ENCODE results near the gene PCDH17. TPM values are rescaled to one million over a fixed set of nuclear protein-coding genes. Genes with fewer than 3 reads are reported as not detected.

Gene PCDH17
- polyA plus RNA-seq, 2 of the 4 experiments (the other 2 are of a cell fraction), result 0.01 to 0.27 TPM

GRCh38 chr13:57726981-57727380 is 95.4 kb downstream of the PCDH17 start:
- Histone ChIP-seq H3K4me1 (no peaks in the 10 kb centered on the region), H3K4me2 (no peak overlapping the region), H3K27ac (no peak overlapping the region), H3K4me3 (no peak overlapping the region), H3K9me3 (no peaks in the 10 kb centered on the region)
- ChIA-PET CTCF (no interaction called here), POLR2A (no interaction called here)
- WGBS (ENCODE audit: missing lambda C conversion rate), result 0% methylated on average over 1 of the region's 1 CpG
- no peak for DNase-seq (ENCODE audit: low read depth in 1 of 2, low spot score in 1 of 2)
- FAIRE-seq, result no peak
- TF ChIP-seq POLR2AphosphoS2 (conservative IDR thresholded peaks at IDR 0.05; ENCODE audit: low read length) (no peak), ATOH8 (CRISPR knock-in tag; IDR thresholded peaks at IDR 0.05; ENCODE audit: low read depth) (no peak), RFX5 (IDR thresholded peaks at IDR 0.05) (no peak), SMC3 (IDR thresholded peaks at IDR 0.05) (no peak), HOXB5 (CRISPR knock-in tag; IDR thresholded peaks at IDR 0.05) (no peak), POLR2A (IDR thresholded peaks at IDR 0.05; ENCODE audit: low read length) (no peak), NR3C1 (IDR thresholded peaks at IDR 0.05) (no peak)
- TF ChIP-seq, protein P1, sequence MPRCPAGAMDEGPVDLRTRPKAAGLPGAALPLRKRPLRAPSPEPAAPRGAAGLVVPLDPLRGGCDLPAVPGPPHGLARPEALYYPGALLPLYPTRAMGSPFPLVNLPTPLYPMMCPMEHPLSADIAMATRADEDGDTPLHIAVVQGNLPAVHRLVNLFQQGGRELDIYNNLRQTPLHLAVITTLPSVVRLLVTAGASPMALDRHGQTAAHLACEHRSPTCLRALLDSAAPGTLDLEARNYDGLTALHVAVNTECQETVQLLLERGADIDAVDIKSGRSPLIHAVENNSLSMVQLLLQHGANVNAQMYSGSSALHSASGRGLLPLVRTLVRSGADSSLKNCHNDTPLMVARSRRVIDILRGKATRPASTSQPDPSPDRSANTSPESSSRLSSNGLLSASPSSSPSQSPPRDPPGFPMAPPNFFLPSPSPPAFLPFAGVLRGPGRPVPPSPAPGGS (IDR thresholded peaks at IDR 0.05), result no peak
- TF ChIP-seq, protein P2, sequence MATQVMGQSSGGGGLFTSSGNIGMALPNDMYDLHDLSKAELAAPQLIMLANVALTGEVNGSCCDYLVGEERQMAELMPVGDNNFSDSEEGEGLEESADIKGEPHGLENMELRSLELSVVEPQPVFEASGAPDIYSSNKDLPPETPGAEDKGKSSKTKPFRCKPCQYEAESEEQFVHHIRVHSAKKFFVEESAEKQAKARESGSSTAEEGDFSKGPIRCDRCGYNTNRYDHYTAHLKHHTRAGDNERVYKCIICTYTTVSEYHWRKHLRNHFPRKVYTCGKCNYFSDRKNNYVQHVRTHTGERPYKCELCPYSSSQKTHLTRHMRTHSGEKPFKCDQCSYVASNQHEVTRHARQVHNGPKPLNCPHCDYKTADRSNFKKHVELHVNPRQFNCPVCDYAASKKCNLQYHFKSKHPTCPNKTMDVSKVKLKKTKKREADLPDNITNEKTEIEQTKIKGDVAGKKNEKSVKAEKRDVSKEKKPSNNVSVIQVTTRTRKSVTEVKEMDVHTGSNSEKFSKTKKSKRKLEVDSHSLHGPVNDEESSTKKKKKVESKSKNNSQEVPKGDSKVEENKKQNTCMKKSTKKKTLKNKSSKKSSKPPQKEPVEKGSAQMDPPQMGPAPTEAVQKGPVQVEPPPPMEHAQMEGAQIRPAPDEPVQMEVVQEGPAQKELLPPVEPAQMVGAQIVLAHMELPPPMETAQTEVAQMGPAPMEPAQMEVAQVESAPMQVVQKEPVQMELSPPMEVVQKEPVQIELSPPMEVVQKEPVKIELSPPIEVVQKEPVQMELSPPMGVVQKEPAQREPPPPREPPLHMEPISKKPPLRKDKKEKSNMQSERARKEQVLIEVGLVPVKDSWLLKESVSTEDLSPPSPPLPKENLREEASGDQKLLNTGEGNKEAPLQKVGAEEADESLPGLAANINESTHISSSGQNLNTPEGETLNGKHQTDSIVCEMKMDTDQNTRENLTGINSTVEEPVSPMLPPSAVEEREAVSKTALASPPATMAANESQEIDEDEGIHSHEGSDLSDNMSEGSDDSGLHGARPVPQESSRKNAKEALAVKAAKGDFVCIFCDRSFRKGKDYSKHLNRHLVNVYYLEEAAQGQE (IDR thresholded peaks at IDR 0.05), result no peak
- ATAC-seq, result no peak

- TF ChIP-seq HES2 (IDR thresholded peaks at IDR 0.05) (no peak), CHD4 (IDR thresholded peaks at IDR 0.05; ENCODE audit: borderline replicate concordance) (no peak), ATOH8 (CRISPR knock-in tag; IDR thresholded peaks at IDR 0.05; ENCODE audit: low read depth) (no peak), CTCF (IDR thresholded peaks at IDR 0.05) (no peak), EP300 (IDR thresholded peaks at IDR 0.05) (no peak), HOXB5 (CRISPR knock-in tag; IDR thresholded peaks at IDR 0.05) (no peak), MAFK (IDR thresholded peaks at IDR 0.05; ENCODE audit: partially characterized antibody) (no peak), CBX2 (IDR thresholded peaks at IDR 0.05; ENCODE audit: borderline replicate concordance, low read depth) (no peak), KDM5A (IDR thresholded peaks at IDR 0.05) (no peak), HDAC2 (IDR thresholded peaks at IDR 0.05) (no peak), NPAS2 (CRISPR knock-in tag; IDR thresholded peaks at IDR 0.05; ENCODE audit: borderline replicate concordance) (no peak), POLR2A (IDR thresholded peaks at IDR 0.05; ENCODE audit: low read length) (no peak), FOXS1 (CRISPR knock-in tag; IDR thresholded peaks at IDR 0.05) (no peak), PHF8 (IDR thresholded peaks at IDR 0.05; ENCODE audit: borderline replicate concordance, low read depth) (no peak), HEYL (CRISPR knock-in tag; IDR thresholded peaks at IDR 0.05) (no peak), JUN (IDR thresholded peaks at IDR 0.05) (no peak), PBX3 (IDR thresholded peaks at IDR 0.05) (no peak), GATA3 (IDR thresholded peaks at IDR 0.05; ENCODE audit: borderline replicate concordance) (no peak), ZC3H11A (IDR thresholded peaks at IDR 0.05) (no peak)
- CTCF ChIA-PET, result no interaction called here
These were observed 102.8 kb downstream of the PCDH17 start for GRCh38 chr13:57734306-57734705.

More at GRCh38 chr13:57734306-57734705, 102.8 kb downstream of the PCDH17 start:
- Histone ChIP-seq H3K4me2 (no peak overlapping the region), H3K27ac (no peak overlapping the region), H3K4me3 (no peak overlapping the region), H3K4me1 (no peaks in the 10 kb centered on the region), H3K9me3 (no peaks in the 10 kb centered on the region)
- ATAC-seq, result no peak
- WGBS (ENCODE audit: missing lambda C conversion rate), result 7% methylated on average over 2 of the region's 2 CpGs
- FAIRE-seq, result no peak
- DNase-seq (ENCODE audit: low read depth in 1 of 2, low spot score in 1 of 2), result no peak
- POLR2A ChIA-PET, result no interaction called here

Data from A549 (cell line).